Neural crest cell (in vitro differentiated cells): ENCODE results near the gene RRP1. TPM values are rescaled to one million over a fixed set of nuclear protein-coding genes. Genes with fewer than 3 reads are reported as not detected.

ENCODE experiments used
- DNase-seq: peaks from one replicate; pipeline ENCODE4 v3.0.0; 2021; ENCODE audit warnings: low read depth, mixed read lengths, low spot score
- H3K27ac Mint-ChIP-seq: one replicate; pipeline ENCODE4 v1.8.0; 2021; ENCODE audit warnings: mild to moderate bottlenecking, mixed read lengths; ENCODE audit not compliant: unreplicated experiment
- H3K27me3 Mint-ChIP-seq: 2 replicates; pipeline ENCODE4 v1.8.0; 2021; ENCODE audit warnings: low read depth, mild to moderate bottlenecking, mixed read lengths
- H3K36me3 Mint-ChIP-seq: 2 replicates; pipeline ENCODE4 v1.8.0; 2021; ENCODE audit warnings: low read depth, mild to moderate bottlenecking, mixed read lengths
- H3K4me1 Mint-ChIP-seq: 2 replicates; pipeline ENCODE4 v1.8.0; 2021; ENCODE audit warnings: mixed read lengths
- H3K4me3 Mint-ChIP-seq: one replicate; pipeline ENCODE4 v1.8.0; 2021; ENCODE audit warnings: mild to moderate bottlenecking, mixed read lengths
- H3K9me3 Mint-ChIP-seq: 2 replicates; pipeline ENCODE4 v1.8.0; 2021; ENCODE audit warnings: mixed read lengths
- CTCF ChIP-seq: fragments of 200-600 bp; sonication (generic); conservative IDR thresholded peaks from 2 replicates; pipeline ENCODE4 v1.5.0; 2021; ENCODE audit warnings: antibody characterized with exemption, mild to moderate bottlenecking
- long read RNA-seq: library from polyadenylated mRNA; unstranded; transcript quantifications from one replicate; pipeline ENCODE4 v2.0.0, GENCODE V29; 2020
- total RNA-seq: library from RNA; stranded (reverse); gene quantifications from 2 replicates; pipeline ENCODE4 v1.2.1, GENCODE V29; 2021

The RRP1 gene
- 49.0 and 49.4 TPM in 2 replicates for total RNA-seq
- long read RNA-seq, transcript RRP1-207 (13 exons, 3,022 nt), result major isoform, 15 of 17 reads
- long read RNA-seq, partial matches to known transcripts, result 0 of 17 reads
- long read RNA-seq, other reads (novel, unspliced or antisense), result 2 of 17 reads

- H3K9me3 Mint-ChIP-seq, result no peaks in the 10 kb centered on the region
- peaks cover 3% of the 10 kb centered on the region for H3K27me3 Mint-ChIP-seq
- peak; percentile 97 for TF ChIP-seq CTCF
- peak within 1 kb of the TSS; percentile 97 for H3K4me3 Mint-ChIP-seq
- no peaks in the 10 kb centered on the region for H3K36me3 Mint-ChIP-seq
- DNase-seq, result peak; percentile 99
- H3K27ac Mint-ChIP-seq, result peak within 1 kb of the TSS; percentile 78
- H3K4me1 Mint-ChIP-seq, result peaks cover 21% of the 10 kb centered on the region
These were observed at the start of gene RRP1 for GRCh38 chr21:43789276-43790009. Gene RRP1, plus strand, starts transcription at chr21:43789577. Its CDS starts 53 bp downstream, at chr21:43789630.

GRCh38 chr21:43739621-43740435 lies 49.5 kb upstream of the RRP1 start:
- Mint-ChIP-seq H3K36me3 (peaks cover 1% of the 10 kb centered on the region), H3K9me3 (no peaks in the 10 kb centered on the region), H3K4me1 (peaks cover 10% of the 10 kb centered on the region), H3K27me3 (no peaks in the 10 kb centered on the region), H3K27ac (peak overlapping the region; percentile 62), H3K4me3 (no peak overlapping the region)
- TF ChIP-seq CTCF, result no peak
- no peak for DNase-seq

GRCh38 chr21:43740497-43741156 lies 48.8 kb upstream of the RRP1 start:
- TF ChIP-seq CTCF, result no peak
- peak; percentile 32 for DNase-seq
- peaks cover 2% of the 10 kb centered on the region for H3K36me3 Mint-ChIP-seq
- H3K27me3 Mint-ChIP-seq, result no peaks in the 10 kb centered on the region
- peak overlapping the region; percentile 51 for H3K4me3 Mint-ChIP-seq
- peaks cover 9% of the 10 kb centered on the region for H3K4me1 Mint-ChIP-seq
- peak overlapping the region; percentile 94 for H3K27ac Mint-ChIP-seq
- no peaks in the 10 kb centered on the region for H3K9me3 Mint-ChIP-seq

- no peaks in the 10 kb centered on the region for H3K9me3 Mint-ChIP-seq
- H3K27me3 Mint-ChIP-seq, result no peaks in the 10 kb centered on the region
- no peak for DNase-seq
- H3K4me3 Mint-ChIP-seq, result no peak overlapping the region
- peaks cover 9% of the 10 kb centered on the region for H3K4me1 Mint-ChIP-seq
- no peak for TF ChIP-seq CTCF
- H3K36me3 Mint-ChIP-seq, result peaks cover 2% of the 10 kb centered on the region
- no peak overlapping the region for H3K27ac Mint-ChIP-seq
These were observed 47.8 kb upstream of the RRP1 start for GRCh38 chr21:43741423-43742096.

- no peak for TF ChIP-seq CTCF
- DNase-seq, result no peak
- Mint-ChIP-seq H3K9me3 (no peaks in the 10 kb centered on the region), H3K27ac (no peak overlapping the region), H3K36me3 (peaks cover 2% of the 10 kb centered on the region), H3K27me3 (no peaks in the 10 kb centered on the region), H3K4me1 (peaks cover 9% of the 10 kb centered on the region), H3K4me3 (no peak overlapping the region)
These were observed 45.4 kb upstream of the RRP1 start for GRCh38 chr21:43743947-43744346.
